GM21825 (cell line): ENCODE measurements around the gene DISP2.

Source experiments
- ATAC-seq: cut with Tn5 transposase; IDR thresholded peaks from one replicate; pipeline ENCODE4 v1.9.1; 2021; ENCODE audit warnings: mild to moderate bottlenecking, moderate library complexity; ENCODE audit not compliant: unreplicated experiment

Gene DISP2

GRCh38 chr15:40357723-40358470 is at the start of gene DISP2:
TSS of gene DISP2 (plus strand) at chr15:40358219. CDS start at chr15:40358322, 103 bp downstream.
- ATAC-seq, result peak; percentile 74

GRCh38 chr15:40309344-40309862 is 48.6 kb upstream of the DISP2 start:
- no peak for ATAC-seq

- ATAC-seq, result no peak
Measured at GRCh38 chr15:40310001-40310959, 47.7 kb upstream of the DISP2 start.

- ATAC-seq, result no peak
Measured at GRCh38 chr15:40310993-40311392, 47.0 kb upstream of the DISP2 start.

- no peak for ATAC-seq
Measured at GRCh38 chr15:40312370-40313158, 45.5 kb upstream of the DISP2 start.

- no peak for ATAC-seq
Measured at GRCh38 chr15:40313531-40314398, 44.3 kb upstream of the DISP2 start.

- no peak for ATAC-seq
Measured at GRCh38 chr15:40314723-40315276, 43.2 kb upstream of the DISP2 start.

- ATAC-seq, result no peak
Measured at GRCh38 chr15:40316931-40317330, 41.1 kb upstream of the DISP2 start.

- ATAC-seq, result no peak
Measured at GRCh38 chr15:40317580-40317979, 40.4 kb upstream of the DISP2 start.

- no peak for ATAC-seq
Measured at GRCh38 chr15:40320409-40320808, 37.6 kb upstream of the DISP2 start.

GRCh38 chr15:40320931-40321371 is 37.1 kb upstream of the DISP2 start:
- ATAC-seq, result no peak

- ATAC-seq, result no peak
Measured at GRCh38 chr15:40322531-40323238, 35.3 kb upstream of the DISP2 start.

- peak; percentile 84 for ATAC-seq
Measured at GRCh38 chr15:40323239-40323952, 34.6 kb upstream of the DISP2 start, which contains the start of gene INAFM2. TSS of gene INAFM2 (plus strand) at chr15:40323692. CDS start at chr15:40324056, 364 bp downstream.

GRCh38 chr15:40323953-40324937 is 33.8 kb upstream of the DISP2 start:
- ATAC-seq, result peak; percentile 2

- ATAC-seq, result no peak
Measured at GRCh38 chr15:40325188-40325587, 32.8 kb upstream of the DISP2 start.

GRCh38 chr15:40325700-40326099 is 32.3 kb upstream of the DISP2 start:
- ATAC-seq, result no peak

GRCh38 chr15:40327457-40327856 is 30.6 kb upstream of the DISP2 start:
- no peak for ATAC-seq
